Fibroblast of lung (primary cell): Measurements from ENCODE around the gene GLMP. TPM values are rescaled to one million over a fixed set of nuclear protein-coding genes. Genes with fewer than 3 reads are reported as not detected.

Source experiments
- DNase-seq, 2 donors: peaks; one replicate each; pipeline versions ENCODE4 v3.0.0 to v3.0.0-alpha.2; 2010; ENCODE audit warnings: low read depth in 2 of 2
- H2AFZ ChIP-seq: 2 replicates; pipeline ENCODE4 v1.5.1; 2012; ENCODE audit warnings: low read length, control low read depth, inconsistent platforms
- H3K27ac ChIP-seq: 2 replicates; pipeline ENCODE4 v1.5.1; 2011; ENCODE audit warnings: low read length, control low read depth; ENCODE audit not compliant: insufficient read depth
- H3K27me3 ChIP-seq: 2 replicates; pipeline ENCODE4 v1.5.1; 2011; ENCODE audit warnings: mild to moderate bottlenecking, low read length; ENCODE audit not compliant: control insufficient read depth, insufficient read depth
- H3K36me3 ChIP-seq: 2 replicates; pipeline ENCODE4 v1.5.1; 2011; ENCODE audit warnings: low read length; ENCODE audit not compliant: control insufficient read depth, insufficient read depth
- H3K4me1 ChIP-seq: 2 replicates; pipeline ENCODE4 v1.5.1; 2011; ENCODE audit warnings: low read length; ENCODE audit not compliant: control insufficient read depth, insufficient read depth; ENCODE audit errors: extremely low read depth
- H3K4me2 ChIP-seq: 2 replicates; pipeline ENCODE4 v1.5.1; 2011; ENCODE audit warnings: low read length, control low read depth; ENCODE audit not compliant: insufficient read depth; ENCODE audit errors: extremely low read depth
- H3K4me3 ChIP-seq, 4 experiments: fragments of 200-600 bp in 1 of 4; sonication (generic) in 1 of 4; replicated peaks in 1 of 4; 2 replicates each; pipeline ENCODE4 v1.5.1; 2011 to 2016; ENCODE audit warnings: low read length in 4 of 4, low read depth in 3 of 4, mild to moderate bottlenecking in 3 of 4, control low read depth in 2 of 4, inconsistent platforms in 1 of 4, mixed read lengths in 1 of 4; ENCODE audit not compliant: insufficient read depth in 1 of 4; ENCODE audit errors: control extremely low read depth in 1 of 4
- H3K79me2 ChIP-seq: 2 replicates; pipeline ENCODE4 v1.5.1; 2012; ENCODE audit warnings: mild to moderate bottlenecking, low read length, inconsistent platforms; ENCODE audit not compliant: control insufficient read depth, insufficient read depth
- H3K9ac ChIP-seq: 2 replicates; pipeline ENCODE4 v1.5.1; 2011; ENCODE audit warnings: mild to moderate bottlenecking, low read length, control low read depth; ENCODE audit not compliant: insufficient read depth
- H3K9me3 ChIP-seq: 2 replicates; pipeline ENCODE4 v1.5.1; 2012; ENCODE audit warnings: low read depth, low read length; ENCODE audit not compliant: control insufficient read depth, insufficient read depth
- H4K20me1 ChIP-seq: 2 replicates; pipeline ENCODE4 v1.5.1; 2011; ENCODE audit warnings: low read length; ENCODE audit not compliant: control insufficient read depth, insufficient read depth; ENCODE audit errors: extremely low read depth
- EZH2 ChIP-seq: IDR thresholded peaks from 2 replicates; pipeline ENCODE4 v1.5.1; 2012; ENCODE audit warnings: low read length, control low read depth, mild to moderate bottlenecking; ENCODE audit errors: missing control alignments
- polyA plus RNA-seq, 2 donors: library from polyadenylated mRNA; depleted of rRNA in 1 of 2; stranded (reverse) in 1 of 2; unstranded in 1 of 2; fragments of >200 nt; gene quantifications; 2 replicates each; pipeline ENCODE4 v1.2.1, GENCODE V29; 2011 to 2012; ENCODE audit warnings: missing spikeins in 1 of 2
- total RNA-seq: library from RNA; depleted of rRNA; stranded (reverse); fragments of >200 nt; gene quantifications from 2 replicates; pipeline ENCODE4 v1.2.1, GENCODE V29; 2014
- TF ChIP-seq, protein P1 (sequence below), 2 donors: IDR thresholded peaks in 1 of 2; conservative IDR thresholded peaks in 1 of 2; 1 replicate in 1 of 2; 2 replicates in 1 of 2; pipeline ENCODE4 v1.5.1; 2011 to 2012; ENCODE audit warnings: low read length in 2 of 2, control low read depth in 1 of 2, inconsistent platforms in 1 of 2, low read depth in 1 of 2, mild to moderate bottlenecking in 1 of 2

Gene GLMP
- total and polyA plus RNA-seq, 2 donors (not counting 1 experiment from before 2014, with no cell fraction given) = 40.4 to 93.5 TPM

DNA sequence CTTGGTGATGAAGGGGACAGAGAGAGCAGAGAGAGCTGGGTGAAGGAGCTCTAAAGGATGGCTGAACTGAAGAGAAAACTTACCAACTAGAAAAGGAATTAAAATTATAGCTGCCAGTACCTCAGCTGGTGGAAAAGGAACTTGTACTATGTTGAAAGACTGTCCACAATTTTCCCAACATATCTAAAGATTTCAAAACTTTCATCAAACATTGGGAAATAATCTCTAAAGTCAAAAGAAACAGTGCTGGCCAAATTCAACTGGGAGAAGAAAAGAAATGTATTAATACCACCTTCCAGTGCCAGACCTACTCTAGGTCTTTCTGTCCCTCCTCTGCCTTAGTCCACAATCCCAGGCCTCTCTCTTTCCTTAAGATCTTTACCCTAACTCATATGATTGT is 18.9 kb downstream of the GLMP start:
- Histone ChIP-seq H2AFZ (no peak overlapping the region), H3K79me2 (peaks cover 31% of the 10 kb centered on the region), H3K4me2 (no peak overlapping the region), H3K27ac (no peak overlapping the region), H3K9me3 (no peaks in the 10 kb centered on the region), H3K9ac (no peak overlapping the region), H3K4me3 (no peak overlapping the region), H3K4me1 (peaks cover 5% of the 10 kb centered on the region), H4K20me1 (peaks cover 2% of the 10 kb centered on the region), H3K27me3 (no peaks in the 10 kb centered on the region), H3K36me3 (peaks cover 11% of the 10 kb centered on the region)
- peak in 1 of 2 donors; percentile 61 for DNase-seq
- TF ChIP-seq, protein P1, sequence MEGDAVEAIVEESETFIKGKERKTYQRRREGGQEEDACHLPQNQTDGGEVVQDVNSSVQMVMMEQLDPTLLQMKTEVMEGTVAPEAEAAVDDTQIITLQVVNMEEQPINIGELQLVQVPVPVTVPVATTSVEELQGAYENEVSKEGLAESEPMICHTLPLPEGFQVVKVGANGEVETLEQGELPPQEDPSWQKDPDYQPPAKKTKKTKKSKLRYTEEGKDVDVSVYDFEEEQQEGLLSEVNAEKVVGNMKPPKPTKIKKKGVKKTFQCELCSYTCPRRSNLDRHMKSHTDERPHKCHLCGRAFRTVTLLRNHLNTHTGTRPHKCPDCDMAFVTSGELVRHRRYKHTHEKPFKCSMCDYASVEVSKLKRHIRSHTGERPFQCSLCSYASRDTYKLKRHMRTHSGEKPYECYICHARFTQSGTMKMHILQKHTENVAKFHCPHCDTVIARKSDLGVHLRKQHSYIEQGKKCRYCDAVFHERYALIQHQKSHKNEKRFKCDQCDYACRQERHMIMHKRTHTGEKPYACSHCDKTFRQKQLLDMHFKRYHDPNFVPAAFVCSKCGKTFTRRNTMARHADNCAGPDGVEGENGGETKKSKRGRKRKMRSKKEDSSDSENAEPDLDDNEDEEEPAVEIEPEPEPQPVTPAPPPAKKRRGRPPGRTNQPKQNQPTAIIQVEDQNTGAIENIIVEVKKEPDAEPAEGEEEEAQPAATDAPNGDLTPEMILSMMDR (conservative IDR thresholded peaks at IDR 0.05 in 1 of 2, IDR thresholded peaks at IDR 0.05 in 1 of 2; ENCODE audit: low read depth in 1 of 2, low read length in 2 of 2) = no peak
- no peak for TF ChIP-seq EZH2

DNA sequence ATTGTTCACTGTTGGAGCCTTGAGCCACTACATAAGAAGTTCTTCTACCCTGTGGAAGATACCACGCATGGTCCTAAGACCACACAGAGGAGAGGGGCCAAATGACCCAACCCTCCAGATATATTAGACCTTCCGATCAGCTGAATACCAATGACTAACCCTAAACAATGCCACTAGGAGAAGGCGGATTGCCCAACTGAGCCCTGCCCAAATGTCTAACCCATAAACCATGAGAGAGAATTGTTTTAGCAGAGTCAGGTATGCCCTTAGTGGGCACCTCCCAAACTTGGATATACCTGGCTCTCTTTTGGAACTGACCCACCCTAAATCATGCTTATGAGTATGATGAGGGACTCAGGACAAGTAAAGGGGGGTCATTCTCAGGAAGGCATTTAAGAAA is 25.2 kb downstream of the GLMP start:
- peaks cover 28% of the 10 kb centered on the region for H3K36me3 ChIP-seq

DNA sequence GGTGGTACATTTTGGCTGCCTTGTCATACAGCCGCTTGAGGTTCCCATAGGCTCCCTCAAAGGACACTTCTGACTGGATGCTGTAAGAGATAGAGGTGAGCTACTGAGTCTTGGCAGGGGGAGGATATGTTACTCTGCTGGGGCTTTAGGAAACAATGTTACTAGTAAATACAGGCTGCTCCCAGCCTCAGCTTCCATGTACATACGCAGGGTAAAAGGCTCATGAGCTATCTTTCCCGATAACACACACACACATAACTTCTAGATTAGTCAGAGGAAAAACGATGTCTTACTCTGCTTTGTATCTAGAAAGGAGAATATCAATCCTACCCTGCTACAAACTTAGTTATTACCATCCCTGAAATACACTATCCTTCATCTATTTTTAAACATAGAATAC is 27.1 kb downstream of the GLMP start:
- TF ChIP-seq, protein P1 (conservative IDR thresholded peaks at IDR 0.05 in 1 of 2, IDR thresholded peaks at IDR 0.05 in 1 of 2; ENCODE audit: low read depth in 1 of 2, low read length in 2 of 2) = no peak
- TF ChIP-seq EZH2 = no peak
- no peaks in the 10 kb centered on the region for H3K79me2 ChIP-seq
- DNase-seq = peak in 1 of 2 donors; percentile 67
- peaks cover 30% of the 10 kb centered on the region for H3K36me3 ChIP-seq
- H2AFZ ChIP-seq = no peak overlapping the region
- H3K4me1 ChIP-seq = peaks cover 2% of the 10 kb centered on the region
- no peaks in the 10 kb centered on the region for H4K20me1 ChIP-seq
- H3K4me3 ChIP-seq = no peak overlapping the region
- no peak overlapping the region for H3K4me2 ChIP-seq
- no peaks in the 10 kb centered on the region for H3K27me3 ChIP-seq
- no peak overlapping the region for H3K27ac ChIP-seq
- H3K9ac ChIP-seq = no peak overlapping the region
- no peaks in the 10 kb centered on the region for H3K9me3 ChIP-seq

More for the DNA sequence above, 25.2 kb downstream of the GLMP start:
- no peak overlapping the region for H3K27ac ChIP-seq
- no peak for TF ChIP-seq EZH2
- TF ChIP-seq, protein P1 (conservative IDR thresholded peaks at IDR 0.05 in 1 of 2, IDR thresholded peaks at IDR 0.05 in 1 of 2; ENCODE audit: low read depth in 1 of 2, low read length in 2 of 2) = no peak
- H3K27me3 ChIP-seq = no peaks in the 10 kb centered on the region
- no peak overlapping the region for H3K4me3 ChIP-seq
- H3K4me1 ChIP-seq = no peaks in the 10 kb centered on the region
- no peak overlapping the region for H2AFZ ChIP-seq
- no peaks in the 10 kb centered on the region for H4K20me1 ChIP-seq
- H3K9me3 ChIP-seq = no peaks in the 10 kb centered on the region
- no peak overlapping the region for H3K9ac ChIP-seq
- H3K4me2 ChIP-seq = no peak overlapping the region
- H3K79me2 ChIP-seq = no peaks in the 10 kb centered on the region
- DNase-seq = no peak
